GM12892 (cell line): ENCODE measurements around the gene ST3GAL5.

Experiments used
- POLR2A ChIP-seq: IDR thresholded peaks from 2 replicates; pipeline ENCODE4 v1.6.1; 2011; ENCODE audit warnings: low read depth, low read length, control low read depth
- TAF1 ChIP-seq: IDR thresholded peaks from 2 replicates; pipeline ENCODE4 v1.6.1; 2011; ENCODE audit warnings: low read depth, mild to moderate bottlenecking, control low read depth, low read length, borderline replicate concordance

GRCh38 chr2:85929096-85930050 lies 40.6 kb upstream of the ST3GAL5 start:
- TF ChIP-seq TAF1 (no peak), POLR2A (no peak)
